GM21367 (cell line): ENCODE measurements around the gene TKTL1.

Source experiments
- ATAC-seq: cut with Tn5 transposase; IDR thresholded peaks from one replicate; pipeline ENCODE4 v1.9.1; 2021; ENCODE audit not compliant: unreplicated experiment

TKTL1 gene

GRCh38 chrX:154309041-154309775 is 13.6 kb downstream of the TKTL1 start:
- ATAC-seq = no peak

DNA sequence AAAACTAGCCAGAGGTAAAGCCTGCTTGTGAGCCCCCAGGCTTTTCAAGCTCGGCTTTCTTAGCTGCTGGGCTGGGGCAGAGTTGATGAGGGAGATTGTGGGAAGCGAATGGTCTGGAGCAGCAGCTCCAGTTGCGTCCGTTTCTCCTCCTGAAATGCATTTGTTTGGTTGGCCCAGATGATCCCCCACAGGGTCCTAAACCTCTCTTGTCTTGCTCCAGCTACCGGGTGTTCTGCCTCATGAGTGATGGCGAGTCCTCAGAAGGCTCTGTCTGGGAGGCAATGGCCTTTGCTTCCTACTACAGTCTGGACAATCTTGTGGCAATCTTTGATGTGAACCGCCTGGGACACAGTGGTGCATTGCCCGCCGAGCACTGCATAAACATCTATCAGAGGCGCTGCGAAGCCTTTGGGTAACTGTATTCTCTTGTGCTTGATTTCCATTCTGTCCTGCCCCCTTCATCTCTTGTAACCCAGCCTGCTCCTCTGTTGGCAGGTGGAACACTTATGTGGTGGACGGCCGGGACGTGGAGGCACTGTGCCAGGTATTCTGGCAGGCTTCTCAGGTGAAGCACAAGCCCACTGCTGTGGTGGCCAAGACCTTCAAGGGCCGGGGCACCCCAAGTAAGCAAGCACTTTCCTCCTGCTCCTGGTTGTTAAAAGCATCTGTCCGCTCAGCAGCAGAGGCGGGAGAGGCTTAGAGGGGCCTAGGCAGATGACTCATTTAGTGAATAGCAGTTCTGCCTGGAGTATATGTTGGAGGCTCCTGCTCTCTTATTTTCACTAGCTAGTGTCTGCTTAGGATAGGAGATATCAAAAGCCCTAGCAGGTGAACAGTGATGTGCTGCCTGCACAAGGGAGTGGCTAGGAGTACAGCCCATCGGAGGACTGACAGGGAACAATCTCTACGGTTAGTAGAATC is 15.3 kb downstream of the TKTL1 start:
- no peak for ATAC-seq

- ATAC-seq = no peak
Measured at GRCh38 chrX:154312116-154312515, 16.5 kb downstream of the TKTL1 start.

GRCh38 chrX:154313147-154313546 is 17.6 kb downstream of the TKTL1 start:
- no peak for ATAC-seq

GRCh38 chrX:154315416-154315815 is 19.8 kb downstream of the TKTL1 start:
- no peak for ATAC-seq

DNA sequence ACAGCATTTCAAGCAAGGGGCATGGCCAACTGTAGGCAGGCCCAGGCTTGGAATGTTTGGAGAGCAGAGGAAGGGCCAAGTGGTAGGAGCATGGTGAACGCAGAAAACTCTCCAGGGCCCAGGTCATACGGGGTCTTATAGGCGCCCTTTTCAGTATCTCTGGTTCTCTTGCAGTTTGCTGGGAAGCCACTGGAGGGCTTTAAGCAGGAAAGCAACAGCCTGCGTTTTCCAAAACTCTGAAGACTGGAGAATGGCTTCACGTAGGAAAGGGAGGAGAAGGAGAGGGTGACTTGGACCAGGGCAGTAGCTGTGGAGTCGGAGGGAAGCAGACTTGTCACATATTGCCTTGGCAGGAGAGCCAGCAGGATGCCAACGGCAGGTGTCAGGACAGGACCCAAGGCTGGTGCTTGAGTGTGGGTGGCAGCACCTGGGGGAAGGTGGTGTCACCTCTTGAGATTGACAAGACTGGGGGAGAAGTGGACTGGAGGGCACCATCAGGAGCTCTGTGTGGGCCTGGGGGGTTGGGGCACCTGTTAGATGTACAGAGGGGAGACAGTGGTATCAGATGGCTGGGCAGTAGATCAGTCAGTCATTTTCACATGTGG is 21.9 kb downstream of the TKTL1 start:
- ATAC-seq = no peak

GRCh38 chrX:154320406-154320805 is 24.8 kb downstream of the TKTL1 start:
- no peak for ATAC-seq

GRCh38 chrX:154321152-154321551 is 25.6 kb downstream of the TKTL1 start:
- ATAC-seq = no peak

GRCh38 chrX:154321594-154321993 is 26.0 kb downstream of the TKTL1 start:
- no peak for ATAC-seq

GRCh38 chrX:154322890-154323289 is 27.3 kb downstream of the TKTL1 start:
- no peak for ATAC-seq

GRCh38 chrX:154323537-154323936 is 27.9 kb downstream of the TKTL1 start:
- ATAC-seq = no peak

GRCh38 chrX:154325541-154325940 is 29.9 kb downstream of the TKTL1 start:
- no peak for ATAC-seq

DNA sequence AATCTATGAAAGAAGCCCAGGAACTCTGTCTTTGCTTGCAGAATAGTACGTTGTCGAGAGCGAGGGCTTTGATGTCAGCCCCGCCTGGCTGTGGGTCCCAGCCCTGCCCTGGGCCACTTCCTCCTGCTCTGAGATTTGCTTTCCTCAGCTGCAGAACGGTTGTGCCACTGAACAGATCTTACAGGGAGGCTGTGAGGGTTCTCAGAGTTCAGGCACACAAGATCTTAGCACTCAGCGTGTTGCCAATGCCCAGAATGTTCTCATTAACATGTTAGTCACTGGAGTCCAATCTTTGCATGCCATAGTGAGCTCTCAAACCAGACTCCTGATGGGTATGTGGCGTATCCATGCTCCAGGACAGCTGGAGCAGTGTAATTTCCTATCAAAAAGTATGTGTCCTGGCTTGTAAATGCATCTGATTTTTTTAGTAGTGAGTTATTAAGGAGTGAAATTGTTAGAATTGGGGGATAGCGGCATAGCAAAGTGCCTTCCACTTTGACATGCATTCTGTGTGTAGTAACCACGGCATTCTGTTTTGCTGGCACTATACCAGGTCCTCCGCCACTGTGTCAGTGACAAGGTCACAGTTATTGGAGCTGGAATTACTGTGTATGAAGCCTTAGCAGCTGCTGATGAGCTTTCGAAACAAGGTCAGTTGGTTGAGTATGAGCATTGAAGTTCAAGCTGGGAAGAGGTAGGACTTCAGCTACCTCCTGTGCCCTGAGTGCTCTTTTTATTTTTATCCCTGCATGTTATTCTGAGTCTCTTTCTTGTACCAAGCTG is 31.6 kb downstream of the TKTL1 start:
- no peak for ATAC-seq

GRCh38 chrX:154328646-154329045 is 33.1 kb downstream of the TKTL1 start:
- ATAC-seq = no peak

GRCh38 chrX:154329294-154329693 is 33.7 kb downstream of the TKTL1 start:
- ATAC-seq = no peak

GRCh38 chrX:154332561-154332960 is 37.0 kb downstream of the TKTL1 start:
- ATAC-seq = no peak

DNA sequence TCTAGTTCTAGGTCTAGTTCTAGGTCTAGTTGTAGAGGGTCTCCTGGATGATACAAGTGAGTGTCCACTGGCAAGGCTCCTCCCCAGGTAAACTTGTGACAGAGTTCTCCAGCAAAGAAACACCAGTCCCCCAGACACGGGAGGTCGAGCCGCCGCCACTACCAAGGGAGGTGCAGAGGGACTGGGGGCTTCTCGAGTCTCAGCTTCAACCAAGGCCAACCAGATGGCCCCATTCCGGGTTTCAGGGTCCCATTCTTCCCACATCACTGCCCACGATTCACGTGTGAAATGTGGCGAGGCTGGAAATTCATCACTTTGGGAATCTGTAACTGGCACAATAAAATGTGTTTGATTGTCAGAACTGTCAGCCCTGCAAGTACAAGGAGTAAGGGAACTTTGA is 37.5 kb downstream of the TKTL1 start:
- ATAC-seq = no peak

GRCh38 chrX:154333837-154334271 is 38.3 kb downstream of the TKTL1 start:
- ATAC-seq = no peak

GRCh38 chrX:154334496-154334895 is 38.9 kb downstream of the TKTL1 start:
- ATAC-seq = no peak

- ATAC-seq = peak; percentile 64
Measured at GRCh38 chrX:154341399-154342298, 46.1 kb downstream of the TKTL1 start.
